MV-4-11 (cell line): ENCODE data around the gene ANK2.
"Not testable (repeated sequence)": the region's sequence is repeated elsewhere in the genome, so short reads cannot be mapped to it uniquely, and the experiment has no call there.

Source experiments
- DNase-seq: peaks from one replicate; lab custom pipeline; 2025; lab: John Stamatoyannopoulos, UW

The ANK2 gene

DNA sequence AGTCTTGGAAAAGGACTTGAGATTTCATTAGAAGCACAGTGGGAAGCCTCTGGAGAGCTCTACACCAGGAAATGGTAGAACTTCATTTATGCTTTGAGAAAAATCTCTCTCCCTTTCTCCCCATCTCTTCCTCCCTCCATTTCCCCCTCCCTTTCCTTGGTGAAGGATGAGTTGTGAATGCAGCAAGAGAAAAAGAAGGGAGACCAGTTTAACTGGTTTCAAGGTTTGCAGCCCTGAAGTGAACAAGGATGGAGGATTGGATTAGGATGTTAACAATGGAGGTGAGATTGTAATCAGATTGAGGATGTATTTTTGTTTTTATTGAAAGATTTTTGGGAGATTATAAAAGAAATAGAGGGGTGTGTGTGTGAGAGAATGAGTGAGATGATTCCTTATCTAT is 99.5 kb downstream of the ANK2 start:
- DNase-seq: no peak

DNA sequence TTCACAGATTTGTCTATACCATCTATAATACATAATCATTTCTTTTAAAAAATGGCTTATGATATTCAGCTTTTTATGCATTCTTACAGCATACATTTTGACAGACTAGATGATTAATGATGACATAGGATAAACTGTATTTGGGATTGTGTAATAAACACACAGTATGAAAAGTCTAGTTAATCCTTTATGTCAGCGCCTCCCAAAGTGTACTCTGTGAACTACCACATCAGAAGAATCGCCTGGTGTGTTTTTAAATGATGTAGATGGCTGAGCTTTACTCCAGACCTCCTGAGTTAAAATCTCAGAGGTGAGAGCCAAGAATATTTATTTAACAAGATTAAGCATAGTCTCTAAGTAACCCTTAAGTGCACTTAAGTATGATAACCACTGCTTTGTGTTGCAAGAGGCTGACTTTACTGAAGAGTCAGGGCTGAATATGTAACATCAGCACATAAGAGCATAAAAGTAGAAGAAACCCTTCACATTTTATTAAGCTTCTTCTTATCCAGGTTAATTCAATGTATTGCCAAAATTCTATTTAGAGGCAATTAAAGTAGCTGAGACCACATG is 104.2 kb downstream of the ANK2 start:
- DNase-seq: peak; percentile 3

DNA sequence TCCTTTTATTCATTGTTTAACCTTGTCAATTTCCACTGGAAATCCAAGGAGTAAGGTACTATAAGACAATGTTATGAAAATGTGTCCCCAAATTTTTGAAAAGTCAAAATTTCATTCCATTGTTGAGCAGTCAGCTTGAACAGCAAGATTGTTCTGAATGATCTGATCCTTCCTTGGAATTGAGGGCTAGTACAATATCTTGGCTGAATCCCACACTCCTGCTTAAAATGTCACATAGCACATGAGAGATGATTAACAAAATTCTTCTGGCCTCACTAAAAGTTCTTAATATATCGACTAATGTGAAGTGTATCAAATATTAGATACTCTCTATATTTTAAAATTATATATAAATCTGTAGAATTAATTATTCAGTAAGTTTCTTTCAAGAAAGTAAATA is 104.8 kb downstream of the ANK2 start:
- no peak for DNase-seq

DNA sequence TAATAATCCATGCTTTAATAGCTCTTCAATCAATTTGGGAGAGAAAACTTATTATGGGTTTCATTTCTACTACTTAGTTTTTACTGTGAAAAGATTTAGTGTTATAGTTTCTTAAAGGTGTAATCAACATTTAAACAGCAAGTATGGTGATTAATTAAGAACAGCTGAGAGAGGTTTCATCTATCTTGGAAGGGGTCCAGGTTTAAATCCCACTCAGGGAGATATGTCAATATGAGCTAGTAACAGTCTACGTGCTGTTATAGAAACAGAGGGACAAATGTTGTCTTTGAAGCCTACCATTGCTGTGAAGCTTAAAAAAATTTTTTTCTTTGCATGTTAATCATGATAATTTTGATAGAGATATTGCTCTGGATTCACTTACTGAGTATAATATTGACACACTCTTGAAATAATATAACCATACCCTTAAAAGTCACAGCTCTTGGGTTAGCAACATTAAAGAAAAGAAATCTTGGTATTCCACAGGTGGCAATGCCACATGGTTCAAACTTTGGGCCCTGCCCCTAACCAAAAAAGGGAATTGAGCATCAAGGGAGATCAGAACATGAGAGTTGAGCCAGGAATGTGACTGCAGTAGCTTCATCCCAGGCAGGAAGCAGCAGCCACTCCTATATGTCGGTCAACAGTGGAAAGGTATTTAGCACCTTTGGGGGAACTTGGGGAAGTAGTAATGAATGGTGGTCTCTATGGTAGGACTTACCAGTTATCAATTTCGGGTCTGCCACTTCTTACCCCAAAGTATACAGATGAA is 107.8 kb downstream of the ANK2 start:
- DNase-seq: no peak

DNA sequence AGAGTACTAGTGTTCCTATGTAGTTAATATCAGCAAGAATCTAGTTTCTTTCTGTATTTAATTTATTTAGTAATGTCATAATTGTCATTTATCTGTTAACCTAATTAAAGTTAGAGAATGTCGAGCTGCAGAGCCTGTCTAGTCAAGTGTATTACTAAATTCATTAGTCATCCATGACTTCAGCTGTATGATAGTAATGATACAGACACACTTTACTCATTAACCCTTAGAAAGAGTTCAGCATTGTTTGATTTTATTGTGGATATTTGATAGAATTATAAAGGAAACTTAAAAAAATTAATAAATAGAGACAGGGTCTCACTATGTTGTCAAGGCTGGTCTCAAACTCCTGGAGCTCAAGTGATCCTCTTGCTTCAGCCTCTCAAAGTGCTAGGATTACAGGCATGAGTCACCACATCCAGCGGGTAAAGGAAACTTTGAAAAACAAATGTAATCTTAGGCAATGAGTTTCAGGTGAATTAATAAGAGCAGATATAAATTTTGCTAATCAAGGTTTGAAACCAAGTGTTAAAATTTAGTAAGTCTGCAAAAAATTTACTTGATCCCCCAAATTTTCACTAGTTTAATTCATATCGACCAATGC is 110.6 kb downstream of the ANK2 start:
- DNase-seq: no peak

DNA sequence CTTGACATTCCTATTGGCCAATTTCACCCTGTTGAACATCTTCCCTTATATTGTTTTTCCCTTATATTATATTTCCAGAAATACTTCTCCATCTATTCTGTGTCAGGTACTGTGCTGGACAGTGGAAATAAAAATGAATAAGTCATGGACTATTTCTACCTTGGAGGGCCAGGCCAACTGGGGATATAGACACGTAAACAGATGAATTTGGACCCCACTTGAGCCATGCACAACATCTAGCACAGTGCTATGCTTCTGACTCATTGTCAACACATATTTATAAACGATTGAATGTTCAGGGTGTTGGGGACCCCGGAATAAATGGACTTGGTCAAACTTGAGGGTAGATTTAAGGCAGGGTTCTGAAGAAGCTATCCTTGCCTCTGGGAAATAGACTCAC is 111.1 kb downstream of the ANK2 start:
- no peak for DNase-seq

DNA sequence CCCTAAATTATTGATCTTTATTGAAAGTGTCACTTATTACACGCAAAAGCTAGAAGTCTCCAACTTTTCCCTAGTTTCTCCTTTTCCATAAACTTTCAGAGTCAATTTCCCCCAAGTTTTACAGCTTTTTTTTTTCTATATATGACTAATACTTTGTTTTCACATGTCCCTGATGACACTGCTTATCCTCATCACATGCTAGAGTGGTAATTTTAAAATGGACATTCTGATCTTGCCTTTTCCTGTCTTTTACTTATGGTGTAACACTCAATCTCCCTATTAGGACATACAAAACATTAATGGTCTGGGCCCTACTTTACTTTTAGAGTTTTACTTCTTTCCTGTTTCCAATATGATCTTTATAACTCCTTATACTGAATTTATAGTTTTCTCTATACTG is 112.6 kb downstream of the ANK2 start:
- DNase-seq: no peak

DNA sequence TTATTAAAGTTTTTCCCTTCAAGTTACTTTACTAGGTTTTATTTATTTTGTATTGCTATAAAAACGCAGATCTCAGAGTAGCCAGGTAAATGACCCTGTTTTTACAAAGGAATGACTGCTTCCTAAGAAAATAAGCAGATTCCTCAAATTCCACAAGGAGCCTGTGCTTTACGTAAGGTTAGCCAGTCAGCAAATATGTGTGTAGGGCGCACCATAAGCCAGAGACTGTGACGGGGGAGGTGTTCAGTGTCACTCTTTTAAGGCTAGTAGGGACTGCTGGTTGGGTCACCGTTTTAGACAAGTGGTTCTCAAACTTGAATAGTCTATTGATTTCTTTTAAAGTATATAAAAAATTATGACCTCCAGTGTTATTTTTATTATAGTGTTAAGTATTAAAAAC is 119.9 kb downstream of the ANK2 start:
- no peak for DNase-seq

DNA sequence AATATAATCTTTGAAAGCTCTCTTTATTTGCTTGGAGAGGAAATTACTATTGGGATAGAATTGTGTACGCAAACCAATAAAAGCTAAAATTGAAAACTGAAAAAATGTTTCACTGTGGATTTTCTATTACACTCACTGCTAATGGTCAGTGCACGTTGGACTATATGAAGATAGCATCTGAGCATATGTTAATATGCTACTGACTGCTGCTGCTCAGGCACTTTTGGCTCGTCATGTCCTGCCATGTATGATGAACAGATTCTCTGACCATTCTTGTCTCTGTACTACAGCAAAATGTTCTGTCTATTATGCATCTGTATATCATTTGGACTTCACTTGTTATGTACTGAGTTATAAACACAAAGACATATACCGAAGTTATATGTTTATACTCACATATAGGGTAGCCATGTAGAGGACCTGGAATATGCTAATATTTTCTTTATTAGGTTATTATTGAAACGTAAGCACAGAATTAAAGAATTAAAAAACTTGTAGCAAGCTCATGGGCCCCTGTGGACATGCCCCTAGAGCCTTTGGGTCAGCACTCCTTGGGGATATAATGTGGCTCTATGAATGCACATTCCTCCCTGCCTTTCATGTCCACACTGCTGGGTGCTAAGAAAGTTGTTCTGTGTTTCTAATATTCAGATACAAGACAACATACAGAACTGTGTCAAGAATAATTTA is 120.8 kb downstream of the ANK2 start:
- DNase-seq: no peak

DNA sequence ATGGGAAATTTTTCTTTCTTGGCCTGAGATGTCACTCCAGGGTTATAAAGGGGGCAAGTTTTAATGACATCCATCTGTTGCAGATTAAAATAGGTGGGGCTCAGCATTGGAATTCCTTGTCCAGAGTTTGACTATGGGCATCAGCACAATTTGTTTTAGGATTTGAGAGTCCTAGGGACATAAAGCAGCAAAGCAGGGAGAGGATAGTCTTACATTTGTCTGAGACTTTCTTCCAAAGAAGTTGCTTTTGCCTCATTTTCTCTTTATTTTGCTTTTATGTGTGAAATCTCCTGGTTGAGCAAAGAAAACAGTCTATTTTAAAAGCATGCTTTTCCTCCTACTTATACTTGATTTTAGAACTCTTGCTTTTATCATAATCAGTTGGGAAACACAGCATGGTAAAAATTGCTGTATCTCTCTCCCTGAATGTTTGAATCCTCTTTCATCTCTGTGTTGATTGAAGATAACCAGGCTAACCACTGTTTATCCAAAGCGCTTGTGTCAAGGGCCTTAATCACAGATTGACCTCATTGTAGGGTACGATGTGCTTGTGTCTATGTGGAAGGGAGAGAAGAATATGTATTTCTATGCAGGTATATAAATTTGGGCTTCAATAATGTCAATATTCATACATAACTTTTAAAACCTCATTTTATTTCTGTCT is 121.5 kb downstream of the ANK2 start:
- DNase-seq: no peak

DNA sequence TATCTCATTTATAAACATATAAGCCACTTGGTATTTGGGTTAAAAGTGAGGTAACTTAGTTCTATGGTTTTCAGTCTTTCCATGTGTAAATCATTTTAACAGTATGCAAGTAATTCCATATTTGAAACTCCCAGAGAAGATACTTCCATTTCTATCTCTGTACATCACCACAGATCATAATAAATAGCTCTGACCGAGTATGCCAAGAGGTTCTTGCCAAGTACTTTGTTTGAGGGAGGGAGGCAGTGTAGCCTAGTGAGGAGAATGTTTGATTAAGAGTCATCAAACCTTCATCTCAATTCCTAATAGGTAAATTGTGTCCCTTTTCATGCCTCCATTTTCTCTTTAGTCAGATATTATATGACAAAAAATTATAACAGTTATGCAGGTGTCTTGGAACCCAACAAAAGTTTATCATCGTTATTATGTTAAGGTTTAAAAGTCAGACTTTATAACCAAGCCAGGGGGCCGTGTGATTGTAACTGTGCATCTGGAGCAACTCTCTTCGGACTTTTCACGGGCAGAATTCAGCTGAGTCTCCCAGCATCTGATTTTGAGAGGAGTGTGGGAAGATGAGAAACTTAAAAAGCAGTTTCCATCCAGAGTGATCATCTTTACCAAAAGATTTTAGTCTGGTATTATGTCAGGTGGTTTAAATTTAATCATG is 123.8 kb downstream of the ANK2 start:
- no peak for DNase-seq

DNA sequence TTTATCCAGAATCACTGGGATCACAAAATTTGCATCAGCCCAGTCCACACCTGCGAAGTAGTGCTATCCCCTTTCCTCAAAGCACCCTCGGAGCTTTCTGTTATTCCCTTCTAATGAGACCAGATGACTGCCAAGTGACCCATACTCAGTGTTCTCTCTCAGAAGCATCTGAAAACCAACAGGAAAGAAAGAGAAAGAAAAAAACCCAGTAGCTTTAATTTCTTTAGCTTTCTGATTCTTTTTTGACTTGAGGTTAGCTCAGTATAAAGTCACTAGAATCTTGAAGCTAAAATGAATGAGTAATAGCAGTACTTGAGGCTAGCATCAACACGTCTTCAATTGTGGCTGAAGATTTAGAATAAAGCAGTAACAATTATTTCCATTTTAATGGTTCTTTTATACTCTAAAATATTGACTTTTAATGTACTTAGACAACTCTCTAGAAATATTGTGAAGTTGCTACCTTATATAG is 124.4 kb downstream of the ANK2 start:
- DNase-seq: no peak

DNA sequence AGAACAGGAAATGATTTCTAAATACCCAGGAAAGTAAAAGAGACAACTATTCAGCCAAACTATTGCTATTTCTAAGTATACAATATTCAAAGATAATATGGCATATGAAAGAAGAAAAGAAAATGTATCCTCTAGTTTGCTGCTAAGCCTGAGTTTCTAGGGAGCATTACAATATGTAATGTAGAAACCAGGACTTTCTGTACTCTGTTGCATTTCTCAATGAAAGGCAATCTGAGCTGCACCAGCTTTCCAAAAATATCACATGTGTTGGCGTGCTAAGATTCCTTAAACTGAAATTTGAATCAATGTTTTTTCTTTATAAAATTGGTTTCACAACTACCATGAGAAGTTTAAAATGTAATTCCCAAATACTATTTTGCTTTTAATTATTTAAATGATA is 129.6 kb downstream of the ANK2 start:
- DNase-seq: no peak

DNA sequence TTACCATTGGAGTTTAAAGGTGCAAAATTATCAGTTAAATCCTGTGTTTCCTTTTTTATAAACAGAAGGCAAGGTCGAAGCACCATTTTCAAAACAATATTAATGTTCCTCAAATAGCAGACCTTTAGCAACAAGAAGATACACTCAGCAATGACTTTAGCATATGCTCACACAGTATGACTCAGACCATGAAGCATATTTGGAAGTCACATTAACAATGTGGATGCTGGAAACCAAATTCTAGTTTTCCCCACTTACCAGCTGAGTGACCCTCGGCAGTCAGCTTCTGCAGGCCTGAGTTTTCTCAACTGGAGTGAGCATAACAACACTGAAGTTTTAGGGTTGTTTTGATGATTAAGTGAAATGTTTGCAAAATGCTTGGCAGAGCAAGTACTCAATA is 130.5 kb downstream of the ANK2 start:
- no peak for DNase-seq

DNA sequence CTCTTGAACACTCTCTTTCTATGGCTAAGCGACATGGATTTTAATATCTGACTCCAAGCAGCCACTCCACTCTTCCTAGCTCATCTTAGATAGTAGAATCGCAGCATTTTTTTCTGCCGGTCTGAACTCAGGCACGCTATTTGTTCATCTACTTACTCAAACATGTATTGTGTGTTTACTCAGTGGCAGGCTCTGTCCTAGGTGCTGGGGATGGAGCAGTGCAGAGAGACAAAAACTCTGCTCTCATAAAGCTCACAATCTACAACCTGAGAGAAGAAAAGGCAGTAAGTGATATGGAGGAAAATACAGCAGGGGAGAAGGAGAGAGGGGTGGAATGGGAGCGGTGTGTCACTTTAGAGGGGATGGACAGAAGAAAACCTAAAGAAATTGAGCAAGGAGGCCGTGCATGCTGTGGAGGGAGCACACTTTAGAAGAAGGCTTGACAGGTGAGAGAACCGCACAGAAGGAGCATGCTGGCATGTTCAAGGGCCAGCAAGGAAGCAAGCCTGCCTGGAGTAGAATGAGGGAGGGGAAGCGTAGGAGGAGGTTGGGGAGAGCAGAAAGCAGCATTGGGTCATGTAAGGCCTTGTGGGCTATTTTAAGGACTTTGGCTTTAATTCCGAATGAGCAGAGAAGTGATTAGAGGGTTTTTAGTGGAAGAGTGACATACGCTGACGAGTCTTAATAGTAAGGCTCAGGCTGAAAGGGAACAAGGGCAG is 132.0 kb downstream of the ANK2 start:
- DNase-seq: no peak

DNA sequence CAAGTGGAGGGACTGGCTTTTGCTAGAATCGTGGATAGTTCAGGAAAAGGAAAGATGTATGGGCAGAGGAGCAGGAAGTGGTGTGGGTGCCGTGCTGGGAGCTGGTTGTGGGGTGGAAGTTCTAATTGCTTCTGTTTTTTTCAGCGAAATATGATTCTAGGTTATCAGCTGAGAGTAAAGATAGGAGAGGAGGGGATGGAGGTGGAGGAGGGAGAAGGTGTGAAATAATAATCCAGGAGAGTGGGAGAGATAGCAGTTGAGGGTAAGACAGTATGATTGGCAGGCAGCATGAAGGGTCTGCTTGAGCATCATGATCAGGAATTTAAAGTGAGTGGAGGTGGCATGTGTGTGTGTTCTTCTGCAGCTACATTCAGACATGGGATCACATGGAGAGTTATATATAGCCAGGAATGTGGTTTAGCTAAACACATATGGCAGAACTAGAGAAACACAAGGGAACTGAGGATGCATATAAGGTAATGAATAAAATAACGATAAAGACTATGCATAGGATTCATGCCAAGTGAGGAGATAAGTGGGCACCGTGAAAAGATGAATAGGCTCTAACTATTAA is 133.7 kb downstream of the ANK2 start:
- DNase-seq: no peak

DNA sequence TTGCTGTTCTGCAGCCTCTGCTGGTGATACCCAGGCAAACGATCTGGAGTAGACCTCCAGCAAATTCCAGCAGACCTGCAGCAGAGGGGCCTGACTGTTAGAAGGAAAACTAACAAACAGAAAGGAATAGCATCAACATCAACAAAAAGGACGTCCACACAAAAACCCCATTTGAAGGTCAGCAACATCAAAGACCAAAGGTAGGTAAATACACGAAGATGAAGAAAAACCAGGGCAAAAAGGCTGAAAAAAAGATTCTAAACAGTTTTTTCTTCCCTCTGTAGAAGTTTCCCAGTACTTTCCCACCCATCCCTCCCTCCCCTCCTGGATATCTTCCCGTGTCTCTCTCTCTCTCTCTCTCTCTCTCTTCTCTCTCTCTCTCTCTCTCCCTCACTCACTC is 136.8 kb downstream of the ANK2 start:
- not testable (repeated sequence) for DNase-seq

DNA sequence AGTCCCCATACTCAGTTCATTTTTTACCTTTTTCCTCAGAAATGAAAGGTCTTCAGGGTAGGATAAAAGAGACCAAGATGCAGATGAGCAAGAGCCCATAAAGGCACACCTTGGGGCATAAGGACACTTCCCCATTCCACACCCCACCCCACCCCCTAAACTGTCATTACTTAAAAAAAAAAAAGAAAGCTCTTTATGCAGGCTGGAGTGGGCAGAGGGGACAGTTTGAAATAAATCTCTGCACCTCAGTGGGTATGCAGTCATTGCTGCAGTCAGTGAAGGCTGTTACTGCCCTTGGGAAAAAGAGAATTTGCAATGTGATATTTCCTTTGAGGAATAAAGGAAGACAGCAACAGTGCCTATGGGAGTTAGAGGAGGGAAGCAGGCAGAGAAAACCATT is 137.5 kb downstream of the ANK2 start:
- DNase-seq: no peak

DNA sequence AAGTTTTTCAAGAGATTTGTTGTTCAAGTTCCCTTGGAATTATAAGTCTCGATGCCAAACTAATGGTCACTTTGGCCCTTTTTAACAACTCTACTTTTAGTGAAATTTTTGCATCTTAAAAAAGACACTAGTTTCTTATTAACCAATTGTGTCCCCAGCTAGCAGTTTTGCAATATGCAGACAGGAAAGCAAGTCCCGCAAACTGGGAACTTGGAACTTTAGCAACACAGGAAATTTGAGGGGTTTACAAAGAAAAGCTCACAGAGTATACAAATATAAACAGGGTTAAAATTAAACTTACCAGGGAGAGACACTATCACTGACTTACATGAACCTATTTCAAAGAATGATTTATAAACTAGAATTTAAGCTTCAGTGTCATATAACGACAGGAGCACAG is 137.9 kb downstream of the ANK2 start:
- no peak for DNase-seq

DNA sequence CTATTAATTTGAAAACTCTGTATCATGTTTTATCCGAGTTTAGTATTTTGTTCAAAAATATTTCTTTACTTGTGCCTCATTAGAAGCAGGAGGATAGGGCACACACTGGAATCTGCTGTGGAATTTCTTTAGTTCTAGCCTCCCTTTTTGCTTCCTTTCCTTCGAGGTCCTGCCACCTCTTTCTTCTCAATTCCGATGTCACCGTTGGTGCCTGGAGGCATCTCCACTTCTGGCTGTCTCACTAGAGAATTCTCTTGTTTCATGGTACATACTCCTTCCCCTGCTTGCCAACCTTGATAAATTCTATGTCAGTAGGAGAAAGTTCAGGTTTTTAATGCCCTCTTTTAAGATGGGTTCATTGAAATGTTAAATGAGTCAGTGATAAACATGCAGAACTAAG is 140.1 kb downstream of the ANK2 start:
- no peak for DNase-seq

DNA sequence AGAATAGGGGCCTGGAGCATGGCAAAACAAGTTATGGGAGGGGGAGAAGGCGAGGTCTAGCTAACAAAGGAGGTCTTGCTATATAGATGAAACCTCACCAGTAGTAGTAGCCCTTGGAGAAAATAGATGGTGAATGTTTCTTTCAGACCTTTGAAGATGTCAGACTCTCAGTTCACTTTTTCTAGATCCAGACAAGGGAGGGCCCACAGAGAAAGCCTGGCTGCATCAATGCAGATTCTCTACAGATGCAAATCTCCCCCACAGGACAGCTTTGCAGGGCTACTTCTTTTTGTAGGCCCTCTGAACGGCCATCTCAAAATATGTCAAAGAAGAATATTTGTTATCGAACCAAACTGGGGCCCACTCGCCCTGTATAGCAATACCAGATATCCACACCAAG is 159.7 kb downstream of the ANK2 start:
- no peak for DNase-seq
